Activated CD8-positive, alpha-beta memory T cell treated with anti-CD3 and anti-CD28 coated beads, Interleukin-2, amount 10 ng/mL, durations not matched to agents 7 days and 5 days (primary cell): ENCODE results near the gene MSANTD7. TPM values are rescaled to one million over a fixed set of nuclear protein-coding genes. Genes with fewer than 3 reads are reported as not detected.
"Not testable (repeated sequence)": the region's sequence is repeated elsewhere in the genome, so short reads cannot be mapped to it uniquely, and the experiment has no call there.

Source experiments
- ATAC-seq: fragments of 150-1000 bp; cut with Tn5 transposase; one replicate; pipeline ENCODE4 v1.10.0; 2021; ENCODE audit warnings: moderate library complexity
- CTCF ChIA-PET: fragments of 350-600 bp; sonication (Branson Sonifier 250); formaldehyde crosslinking; loops from one replicate; lab custom pipeline; 2021; ENCODE audit warnings: antibody characterized with exemption; lab: Charles Lee
- DNase-seq: peaks from one replicate; pipeline ENCODE4 v3.0.0-alpha.2; 2020
- H3K27ac Mint-ChIP-seq: one replicate; pipeline ENCODE4 v1.8.0; 2021; ENCODE audit warnings: mild to moderate bottlenecking, mixed read lengths
- H3K27me3 Mint-ChIP-seq: one replicate; pipeline ENCODE4 v1.8.0; 2021; ENCODE audit warnings: mixed read lengths
- H3K36me3 Mint-ChIP-seq: one replicate; pipeline ENCODE4 v1.8.0; 2021; ENCODE audit warnings: mild to moderate bottlenecking, mixed read lengths
- H3K4me1 Mint-ChIP-seq: one replicate; pipeline ENCODE4 v1.8.0; 2021; ENCODE audit warnings: mixed read lengths
- H3K4me3 Mint-ChIP-seq: one replicate; pipeline ENCODE4 v1.8.0; 2021; ENCODE audit warnings: mild to moderate bottlenecking, moderate library complexity, mixed read lengths
- H3K9me3 Mint-ChIP-seq: one replicate; pipeline ENCODE4 v1.8.0; 2022; ENCODE audit warnings: low read depth, mixed read lengths
- total RNA-seq, 2 experiments: library from RNA; stranded (reverse); gene quantifications; one replicate each; pipeline ENCODE4 v1.2.3, GENCODE V29; 2021

MSANTD7 gene
- total RNA-seq, 2 experiments from 2014 or later = 20.1 to 21.0 TPM

GRCh38 chr10:14844948-14845347 lies 6.8 kb downstream of the MSANTD7 start:
- CTCF ChIA-PET = interaction anchor here (1.4 kb wide), 1 partner anchor 308 kb away, joined by 4 read pairs; no protein-coding TSS in a partner anchor
- Mint-ChIP-seq H3K9me3 (no peaks in the 10 kb centered on the region), H3K4me1 (peaks cover 8% of the 10 kb centered on the region), H3K4me3 (no peak overlapping the region), H3K27ac (peak overlapping the region; percentile 50), H3K27me3 (no peaks in the 10 kb centered on the region), H3K36me3 (peaks cover 48% of the 10 kb centered on the region)
- DNase-seq (no peak), ATAC-seq (no peak)

GRCh38 chr10:14852236-14852635 lies 14.1 kb downstream of the MSANTD7 start:
- ATAC-seq (no peak), DNase-seq (no peak)
- Mint-ChIP-seq H3K36me3 (peaks cover 35% of the 10 kb centered on the region), H3K4me1 (no peaks in the 10 kb centered on the region), H3K4me3 (no peak overlapping the region), H3K27ac (no peak overlapping the region), H3K27me3 (no peaks in the 10 kb centered on the region), H3K9me3 (no peaks in the 10 kb centered on the region)
- CTCF ChIA-PET = interaction anchor here (1.1 kb wide), 1 partner anchor 29 kb away, joined by 3 read pairs; no protein-coding TSS in a partner anchor

- Mint-ChIP-seq H3K9me3 (no peaks in the 10 kb centered on the region), H3K27ac (no peak overlapping the region), H3K27me3 (no peaks in the 10 kb centered on the region), H3K36me3 (peaks cover 44% of the 10 kb centered on the region), H3K4me1 (no peaks in the 10 kb centered on the region), H3K4me3 (no peak overlapping the region)
- DNase-seq = no peak
- ATAC-seq = no peak
- CTCF ChIA-PET = no interaction called here
Observed at GRCh38 chr10:14855453-14855852, 17.3 kb downstream of the MSANTD7 start.

GRCh38 chr10:14858338-14858960 lies 20.3 kb downstream of the MSANTD7 start:
- Mint-ChIP-seq H3K4me3 (no peak overlapping the region), H3K36me3 (peaks cover 40% of the 10 kb centered on the region), H3K27ac (no peak overlapping the region), H3K4me1 (no peaks in the 10 kb centered on the region), H3K27me3 (no peaks in the 10 kb centered on the region), H3K9me3 (no peaks in the 10 kb centered on the region)
- CTCF ChIA-PET = no interaction called here
- no peak for DNase-seq
- ATAC-seq = no peak

GRCh38 chr10:14859043-14859442 lies 20.9 kb downstream of the MSANTD7 start:
- Mint-ChIP-seq H3K36me3 (peaks cover 41% of the 10 kb centered on the region), H3K4me3 (no peak overlapping the region), H3K27me3 (no peaks in the 10 kb centered on the region), H3K27ac (peak overlapping the region; percentile 52), H3K4me1 (no peaks in the 10 kb centered on the region), H3K9me3 (no peaks in the 10 kb centered on the region)
- CTCF ChIA-PET = no interaction called here
- DNase-seq (no peak), ATAC-seq (no peak)

GRCh38 chr10:14859775-14860174 lies 21.7 kb downstream of the MSANTD7 start:
- Mint-ChIP-seq H3K4me3 (no peak overlapping the region), H3K36me3 (peaks cover 40% of the 10 kb centered on the region), H3K27ac (no peak overlapping the region), H3K9me3 (no peaks in the 10 kb centered on the region), H3K27me3 (no peaks in the 10 kb centered on the region), H3K4me1 (no peaks in the 10 kb centered on the region)
- CTCF ChIA-PET = no interaction called here
- no peak for ATAC-seq
- DNase-seq = no peak

- peaks cover 44% of the 10 kb centered on the region for H3K36me3 Mint-ChIP-seq
- no peak overlapping the region for H3K4me3 Mint-ChIP-seq
- no peaks in the 10 kb centered on the region for H3K4me1 Mint-ChIP-seq
- CTCF ChIA-PET = no interaction called here
- ATAC-seq (no peak), DNase-seq (no peak)
- H3K27me3 Mint-ChIP-seq = no peaks in the 10 kb centered on the region
- no peaks in the 10 kb centered on the region for H3K9me3 Mint-ChIP-seq
- no peak overlapping the region for H3K27ac Mint-ChIP-seq
Observed at GRCh38 chr10:14860791-14861190, 22.7 kb downstream of the MSANTD7 start.

GRCh38 chr10:14864466-14864865 lies 26.4 kb downstream of the MSANTD7 start:
- H3K36me3 Mint-ChIP-seq = peaks cover 46% of the 10 kb centered on the region
- H3K4me1 Mint-ChIP-seq, H3K27me3 Mint-ChIP-seq, ATAC-seq, H3K27ac Mint-ChIP-seq, DNase-seq, H3K4me3 Mint-ChIP-seq, H3K9me3 Mint-ChIP-seq, CTCF ChIA-PET: not testable (repeated sequence)

GRCh38 chr10:14864871-14865270 lies 26.8 kb downstream of the MSANTD7 start:
- H3K27me3 Mint-ChIP-seq, CTCF ChIA-PET, H3K9me3 Mint-ChIP-seq: not testable (repeated sequence)

GRCh38 chr10:14873090-14873760 lies 35.1 kb downstream of the MSANTD7 start:
- DNase-seq (no peak), ATAC-seq (no peak)
- peaks cover 15% of the 10 kb centered on the region for H3K36me3 Mint-ChIP-seq
- CTCF ChIA-PET = interaction anchor here (0.6 to 0.9 kb wide), 2 partner anchors 88 to 98 kb away, joined by 3 read pairs; no protein-coding TSS in a partner anchor
- H3K4me1 Mint-ChIP-seq = peaks cover 22% of the 10 kb centered on the region
- no peak overlapping the region for H3K4me3 Mint-ChIP-seq
- H3K27me3 Mint-ChIP-seq = no peaks in the 10 kb centered on the region
- no peak overlapping the region for H3K27ac Mint-ChIP-seq
- no peaks in the 10 kb centered on the region for H3K9me3 Mint-ChIP-seq

More at GRCh38 chr10:14864871-14865270, 26.8 kb downstream of the MSANTD7 start:
- not testable (repeated sequence) for H3K4me1 Mint-ChIP-seq, ATAC-seq, DNase-seq, H3K27ac Mint-ChIP-seq, H3K4me3 Mint-ChIP-seq
- H3K36me3 Mint-ChIP-seq = peaks cover 48% of the 10 kb centered on the region

- H3K27ac Mint-ChIP-seq = no peak overlapping the region
- no peak overlapping the region for H3K4me3 Mint-ChIP-seq
- CTCF ChIA-PET = no interaction called here
- no peaks in the 10 kb centered on the region for H3K27me3 Mint-ChIP-seq
- no peaks in the 10 kb centered on the region for H3K9me3 Mint-ChIP-seq
- peaks cover 34% of the 10 kb centered on the region for H3K4me1 Mint-ChIP-seq
- ATAC-seq = no peak
- H3K36me3 Mint-ChIP-seq = peaks cover 5% of the 10 kb centered on the region
- no peak for DNase-seq
Observed at GRCh38 chr10:14875941-14876340, 37.8 kb downstream of the MSANTD7 start.

- DNase-seq (no peak), ATAC-seq (no peak)
- Mint-ChIP-seq H3K27me3 (no peaks in the 10 kb centered on the region), H3K27ac (no peak overlapping the region), H3K9me3 (no peaks in the 10 kb centered on the region), H3K4me3 (peak overlapping the region; percentile 95), H3K36me3 (peaks cover 1% of the 10 kb centered on the region), H3K4me1 (peaks cover 41% of the 10 kb centered on the region)
- CTCF ChIA-PET = interaction anchor here (2.0 to 2.6 kb wide), 2 partner anchors 38 to 76 kb away, joined by 9 to 13 read pairs; partner anchors contain the start of genes CDNF, DCLRE1C, HSPA14 and MSANTD7
Observed at GRCh38 chr10:14876764-14877163, 38.7 kb downstream of the MSANTD7 start.

- CTCF ChIA-PET = interaction anchor here (0.7 to 3.6 kb wide), 12 partner anchors 7 to 336 kb away, joined by 3 to 14 read pairs (median 4); partner anchors contain the start of genes CDNF, DCLRE1C, HSPA14 and MSANTD7
- H3K27ac Mint-ChIP-seq = peak within 1 kb of the TSS; percentile 91
- DNase-seq (peak; percentile 96), ATAC-seq (peak; percentile 93)
- no peaks in the 10 kb centered on the region for H3K9me3 Mint-ChIP-seq
- peak within 1 kb of the TSS; percentile 95 for H3K4me3 Mint-ChIP-seq
- peaks cover 46% of the 10 kb centered on the region for H3K4me1 Mint-ChIP-seq
- H3K27me3 Mint-ChIP-seq = no peaks in the 10 kb centered on the region
- H3K36me3 Mint-ChIP-seq = peaks cover 10% of the 10 kb centered on the region
Observed at GRCh38 chr10:14878266-14879123, 40.4 kb downstream of the MSANTD7 start, which contains the start of gene SUV39H2. SUV39H2 (plus strand) TSS chr10:14878866; CDS start chr10:14878889, 23 bp downstream.
